IPS DF 4.7 (cell line): ENCODE measurements around the gene FCRL5.
"Not testable (repeated sequence)": the region's sequence is repeated elsewhere in the genome, so short reads cannot be mapped to it uniquely, and the experiment has no call there.

ENCODE experiments used
- DNase-seq: peaks from one replicate; pipeline ENCODE4 v3.0.0-alpha.2; 2013; ENCODE audit warnings: low spot score; ENCODE audit errors: extremely low read depth

The FCRL5 gene

GRCh38 chr1:157487504-157487903, 64.8 kb downstream of the FCRL5 start:
- DNase-seq: no peak

- no peak for DNase-seq
These were observed 65.2 kb downstream of the FCRL5 start for GRCh38 chr1:157487096-157487495.

DNA sequence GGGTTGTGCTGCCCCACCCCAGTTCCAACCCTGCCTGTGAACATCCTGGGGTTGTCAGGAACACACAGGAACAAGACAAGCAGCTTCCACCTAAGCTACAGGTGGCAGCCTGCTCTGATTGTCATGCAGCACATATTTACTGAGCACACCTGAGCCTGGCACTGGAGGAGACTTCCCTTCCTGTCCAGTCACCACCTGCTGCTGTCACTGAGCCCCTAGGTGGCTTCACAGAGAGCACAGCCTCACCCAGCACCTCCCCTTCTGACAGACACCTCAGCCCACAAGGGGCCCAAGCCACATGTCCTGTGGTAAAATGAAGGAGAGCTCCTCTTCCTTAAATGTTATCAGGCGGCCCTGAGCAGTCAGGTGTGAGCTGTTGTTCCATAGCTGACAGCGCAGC, 65.9 kb downstream of the FCRL5 start:
- DNase-seq: not testable (repeated sequence)

DNA sequence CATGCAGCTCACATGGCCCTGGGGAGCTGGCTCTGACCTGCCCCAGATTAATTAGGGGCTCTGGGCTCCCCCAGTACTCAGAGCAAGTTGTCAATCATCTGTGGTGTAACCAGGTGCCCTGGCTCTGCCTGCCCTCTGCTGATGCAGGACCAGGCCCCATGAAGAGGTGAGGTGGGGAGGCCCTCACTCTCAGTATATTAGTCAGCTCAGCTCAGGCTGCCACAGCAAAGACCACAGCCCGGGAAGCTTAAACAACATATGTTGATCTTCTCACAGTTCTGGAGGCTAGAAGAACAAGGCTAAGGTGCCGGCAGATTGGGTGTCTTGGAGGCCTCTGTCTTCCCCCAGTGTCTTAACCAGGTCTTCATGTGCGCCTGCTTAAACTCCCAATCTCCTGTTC, 66.5 kb downstream of the FCRL5 start:
- DNase-seq: no peak

DNA sequence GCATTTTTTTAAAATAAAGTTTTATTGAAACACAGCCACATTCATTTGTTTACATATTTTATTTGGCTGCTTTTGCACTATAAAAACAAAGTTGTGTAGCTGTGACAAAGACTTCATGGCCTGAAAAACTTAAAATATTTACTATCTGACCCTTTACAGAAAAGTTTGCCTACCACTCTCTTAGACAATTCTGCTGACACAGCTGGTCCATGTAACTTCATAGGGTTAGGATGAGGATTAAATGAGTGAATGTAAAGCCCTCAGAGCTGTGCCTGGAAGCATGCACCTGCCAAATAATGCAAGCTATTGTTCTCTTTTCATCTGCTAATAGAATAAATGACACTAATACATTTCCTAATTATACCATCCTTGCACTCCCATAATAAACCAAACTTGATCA, 67.7 kb downstream of the FCRL5 start:
- DNase-seq: no peak

- DNase-seq: no peak
These were observed 68.7 kb downstream of the FCRL5 start for GRCh38 chr1:157483635-157484034.

GRCh38 chr1:157482717-157483116, 69.6 kb downstream of the FCRL5 start:
- no peak for DNase-seq

DNA sequence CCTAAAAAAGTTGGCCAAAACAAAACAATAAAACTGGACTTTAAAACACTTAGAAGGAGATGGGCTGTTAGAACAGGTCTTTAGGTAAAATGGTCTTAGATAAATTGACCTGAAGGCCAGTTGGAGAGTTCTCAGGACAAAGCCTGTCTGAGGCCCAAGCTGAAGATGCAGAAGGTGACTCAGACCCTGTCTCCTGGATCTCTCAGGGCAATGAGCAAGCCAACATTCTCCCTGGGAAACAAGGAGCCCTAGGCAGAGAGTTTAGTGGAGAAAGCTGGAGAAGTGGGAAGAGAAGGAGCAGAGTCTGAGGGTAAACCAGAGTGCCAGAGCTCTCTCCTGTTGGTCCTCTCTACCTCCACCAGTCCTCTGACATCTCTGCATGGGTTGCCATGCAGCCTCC, 70.1 kb downstream of the FCRL5 start:
- DNase-seq: no peak

- no peak for DNase-seq
These were observed 74.3 kb downstream of the FCRL5 start for GRCh38 chr1:157478030-157478429.

DNA sequence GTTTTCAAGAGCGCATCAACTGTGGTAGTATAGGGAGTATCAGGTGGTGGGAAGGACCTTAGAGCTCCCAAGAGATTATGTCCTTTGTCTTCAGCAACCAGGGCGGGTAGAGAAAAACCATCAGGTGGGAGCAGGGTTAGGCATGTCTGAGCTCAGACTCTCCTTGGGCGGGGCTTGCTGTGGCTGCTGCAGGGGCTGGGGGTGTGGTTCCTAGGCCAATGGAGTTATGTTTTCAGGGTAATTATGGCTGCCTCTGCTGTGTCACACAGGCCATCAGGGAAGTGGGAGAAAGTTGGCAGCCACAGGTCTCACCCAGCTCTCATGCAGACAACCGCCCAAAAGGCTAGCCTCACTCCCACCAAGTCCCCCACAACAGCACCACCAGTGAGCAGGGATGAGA, 74.9 kb downstream of the FCRL5 start:
- no peak for DNase-seq

DNA sequence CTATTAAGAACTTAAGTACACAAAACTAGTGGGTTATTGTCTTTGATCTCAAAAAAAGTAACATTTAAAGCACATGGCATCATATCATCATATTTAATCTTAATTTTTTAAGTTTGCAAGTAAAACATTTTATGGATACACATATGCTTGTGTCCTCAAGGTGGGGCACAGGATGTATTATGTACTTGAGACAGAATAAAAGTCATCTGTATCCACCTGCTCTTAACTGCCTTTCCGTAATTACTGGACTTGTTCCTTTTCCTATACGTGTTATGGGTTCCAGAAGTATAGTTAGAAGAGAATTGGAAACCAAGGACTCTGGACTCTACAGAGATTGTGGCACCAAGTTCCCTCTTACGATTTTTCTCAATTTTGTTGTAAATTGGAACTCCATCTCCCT, 79.4 kb downstream of the FCRL5 start:
- DNase-seq: no peak

GRCh38 chr1:157472056-157472701, 80.1 kb downstream of the FCRL5 start:
- DNase-seq: no peak

GRCh38 chr1:157471531-157471930, 80.8 kb downstream of the FCRL5 start:
- DNase-seq: no peak

DNA sequence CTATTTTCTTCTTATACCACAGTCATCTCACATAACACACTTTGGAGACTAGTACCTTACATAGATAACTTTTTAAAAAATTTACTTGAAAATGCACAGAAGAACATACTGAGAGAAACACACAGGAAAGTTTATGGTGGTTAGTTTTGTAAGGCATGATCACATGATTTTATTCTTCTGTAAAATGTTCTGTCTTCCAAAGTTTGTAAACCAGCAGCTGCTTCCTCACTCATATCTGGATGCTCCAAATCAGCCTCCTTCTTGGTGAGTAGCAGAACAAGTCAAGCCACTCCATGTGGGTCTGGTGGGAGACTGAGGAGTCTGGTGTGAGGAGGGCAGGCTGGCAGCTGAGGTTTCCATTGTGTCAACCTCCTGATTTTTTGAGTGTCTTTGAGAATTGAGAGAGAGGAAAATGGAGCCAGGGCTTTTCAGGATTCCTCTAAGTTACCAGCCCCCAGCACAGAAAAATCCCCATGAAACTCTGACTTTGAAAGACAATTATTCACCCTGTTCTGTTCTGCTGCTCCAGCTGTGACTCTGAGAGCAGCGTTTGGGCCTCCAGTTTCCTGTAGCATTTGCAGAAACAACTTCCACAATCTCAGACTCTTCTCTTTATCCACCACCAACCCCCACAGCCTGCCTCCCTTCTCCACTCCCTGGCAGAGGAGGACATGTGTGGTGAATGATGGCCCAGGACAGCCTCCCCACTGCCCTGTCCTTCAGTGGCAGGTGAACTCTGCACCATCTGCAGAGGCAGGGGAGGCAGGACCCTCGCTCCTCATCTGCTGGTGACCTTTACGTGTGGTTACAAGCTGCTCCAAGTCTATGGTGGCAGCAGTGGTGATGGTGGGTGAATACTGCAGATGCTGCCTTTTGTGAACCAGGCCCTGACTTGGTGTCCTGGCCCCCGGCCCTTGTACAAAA, 82.3 kb downstream of the FCRL5 start:
- no peak for DNase-seq

DNA sequence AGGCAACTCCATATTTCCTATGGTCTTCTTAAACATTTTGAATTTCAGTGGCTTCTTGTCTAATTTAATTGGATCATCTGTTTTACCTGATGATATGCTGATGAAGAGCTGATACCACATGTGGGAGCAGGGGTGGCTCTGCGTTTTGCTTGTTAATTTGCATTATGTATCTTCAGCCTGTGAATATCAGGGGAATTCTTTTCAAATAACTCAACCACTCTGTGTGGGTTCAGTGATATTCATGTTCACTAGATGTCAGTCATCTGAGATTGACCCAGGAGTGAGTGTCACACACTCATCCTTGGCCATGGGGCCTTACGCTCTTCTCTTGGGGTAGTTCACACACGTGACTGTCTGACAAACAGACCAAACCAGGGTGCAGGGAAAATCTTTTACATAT, 83.0 kb downstream of the FCRL5 start:
- DNase-seq: no peak

- DNase-seq: no peak
These were observed 86.3 kb downstream of the FCRL5 start for GRCh38 chr1:157466011-157466410.
